IgD-negative memory B cell (primary cell): ENCODE data around the gene CCR2. TPM values are rescaled to one million over a fixed set of nuclear protein-coding genes. Genes with fewer than 3 reads are reported as not detected.

Source experiments
- polyA plus RNA-seq: library from polyadenylated mRNA; unstranded; fragments of 300-500 nt; fragmentation: Illumina TruSeq; gene quantifications from one replicate; pipeline ENCODE4 v1.2.3, GENCODE V29; 2021

CCR2 gene
- polyA plus RNA-seq, 1 donor from 2014 or later: 10.9 TPM

Other genes starting within 250 kb of the CCR2 start
- 5.8 TPM for gene CCR1, start 145.8 kb upstream of the CCR2 start, polyA plus RNA-seq
- gene CCR3, start 111.7 kb upstream of the CCR2 start, polyA plus RNA-seq: 0.15 TPM
- gene CCR5, start 16.8 kb downstream of the CCR2 start, polyA plus RNA-seq: not detected
- gene CCRL2, start 53.1 kb downstream of the CCR2 start, polyA plus RNA-seq: 1.3 TPM
- gene LTF, start 110.8 kb downstream of the CCR2 start, polyA plus RNA-seq: not detected
- gene RTP3, start 143.9 kb downstream of the CCR2 start, polyA plus RNA-seq: not detected
- gene LRRC2, start 212.2 kb downstream of the CCR2 start, polyA plus RNA-seq: 0.06 TPM